OCI-LY7 (cell line): ENCODE measurements around the gene GPSM3. TPM values are rescaled to one million over a fixed set of nuclear protein-coding genes. Genes with fewer than 3 reads are reported as not detected.

ENCODE experiments used
- BruUV-seq: library from RNA; stranded (reverse); fragments of 400-500 nt; replicated peaks from 2 replicates; lab custom pipeline; 2021; lab: Mats Ljungman, UMichigan
- CTCF ChIA-PET: fragments of 300-600 bp; sonication (Branson Sonifier 250); formaldehyde crosslinking; loops from one replicate; lab custom pipeline; 2022; ENCODE audit warnings: antibody characterized with exemption; ENCODE audit not compliant: unreplicated experiment; lab: Charles Lee
- POLR2A ChIA-PET: fragments of 300-600 bp; sonication (Branson Sonifier 250); formaldehyde crosslinking; loops from one replicate; lab custom pipeline; 2022; ENCODE audit warnings: antibody characterized with exemption; lab: Charles Lee
- DNase-seq: peaks from one replicate; pipeline ENCODE4 v3.0.0-alpha.2; 2015; ENCODE audit warnings: low spot score
- H2AFZ ChIP-seq: fragments of 200-600 bp; sonication (generic), shearing (Covaris generic); 2 replicates; pipeline ENCODE4 v1.6.1; 2014; ENCODE audit warnings: mild to moderate bottlenecking, antibody characterized with exemption, low read length, moderate library complexity
- H3K27ac ChIP-seq: fragments of 200-600 bp; sonication (generic); 2 replicates; pipeline ENCODE4 v1.5.1; 2014; ENCODE audit warnings: mixed run types, low read depth, mild to moderate bottlenecking, moderate library complexity, low read length, inconsistent platforms; ENCODE audit not compliant: poor library complexity, severe bottlenecking
- H3K36me3 ChIP-seq: fragments of 200-600 bp; sonication (generic); 2 replicates; pipeline ENCODE4 v1.6.1; 2014; ENCODE audit warnings: mild to moderate bottlenecking, antibody characterized with exemption, low read length, moderate library complexity, mixed read lengths; ENCODE audit not compliant: insufficient read depth
- H3K4me1 ChIP-seq: fragments of 200-600 bp; sonication (generic); 2 replicates; pipeline ENCODE4 v1.5.1; 2014; ENCODE audit warnings: mild to moderate bottlenecking, low read length; ENCODE audit not compliant: insufficient read depth, poor library complexity, severe bottlenecking
- H3K4me2 ChIP-seq: fragments of 200-600 bp; sonication (generic); 2 replicates; pipeline ENCODE4 v1.6.1; 2014; ENCODE audit warnings: mild to moderate bottlenecking, low read length
- H3K4me3 ChIP-seq: fragments of 200-600 bp; sonication (generic); 2 replicates; pipeline ENCODE4 v1.5.1; 2014; ENCODE audit warnings: mild to moderate bottlenecking, low read depth, low read length; ENCODE audit not compliant: poor library complexity, severe bottlenecking
- H3K79me2 ChIP-seq: fragments of 200-600 bp; sonication (generic); 2 replicates; pipeline ENCODE4 v1.6.1; 2016; ENCODE audit warnings: low read depth, mild to moderate bottlenecking, low read length, moderate library complexity, mixed read lengths; ENCODE audit not compliant: insufficient read depth
- H3K9me2 ChIP-seq: fragments of 200-600 bp; sonication (generic); 2 replicates; pipeline ENCODE4 v1.6.1; 2016; ENCODE audit warnings: mild to moderate bottlenecking, low read length, mixed read lengths; ENCODE audit not compliant: insufficient read depth
- H3K9me3 ChIP-seq: fragments of 200-600 bp; sonication (generic); 2 replicates; pipeline ENCODE4 v1.6.1; 2014; ENCODE audit warnings: mild to moderate bottlenecking, mixed run types, low read length, mixed read lengths
- H4K20me1 ChIP-seq: fragments of 200-600 bp; sonication (generic); 2 replicates; pipeline ENCODE4 v1.6.1; 2014; ENCODE audit warnings: mild to moderate bottlenecking, antibody characterized with exemption, low read length, moderate library complexity, mixed read lengths; ENCODE audit not compliant: insufficient read depth
- CTCF ChIP-seq: fragments of 200-600 bp; sonication (generic); conservative IDR thresholded peaks from 2 replicates; pipeline ENCODE4 v1.5.1; 2014; ENCODE audit warnings: mild to moderate bottlenecking, antibody characterized with exemption, low read length, moderate library complexity, mixed read lengths
- EZH2phosphoT487 ChIP-seq: fragments of 200-600 bp; sonication (generic); IDR thresholded peaks from 2 replicates; pipeline ENCODE4 v1.6.1; 2018; ENCODE audit warnings: low read depth, borderline replicate concordance, mild to moderate bottlenecking, mixed run types, antibody characterized with exemption, low read length, moderate library complexity, mixed read lengths
- intact Hi-C: fragments of 100-400 bp; cut with micrococcal nuclease; formaldehyde crosslinking; loops from one replicate; pipeline ENCODE4 v1.10.0; 2022; ENCODE audit not compliant: unreplicated experiment
- total RNA-seq, 2 experiments: library from RNA; depleted of rRNA in 1 of 2; stranded (reverse); fragments of >200 nt in 1 of 2; shearing (Covaris generic) in 1 of 2; gene quantifications; 2 replicates each; pipeline ENCODE4 v1.2.3, GENCODE V29; 2014 to 2022

Gene GPSM3
- total RNA-seq, 2 experiments from 2014 or later, result 94.4 to 100 TPM

- no peaks in the 10 kb centered on the region for H4K20me1 ChIP-seq
- peaks cover 45% of the 10 kb centered on the region for H3K36me3 ChIP-seq
- H3K9me2 ChIP-seq, result no peaks in the 10 kb centered on the region
- H3K4me3 ChIP-seq, result no peak overlapping the region
- BruUV-seq, result TSS peak; percentile 78
- ChIA-PET CTCF (no interaction called here), POLR2A (no interaction called here)
- intact Hi-C loops, result no loop called here
- no peak overlapping the region for H2AFZ ChIP-seq
- H3K4me1 ChIP-seq, result peaks cover 17% of the 10 kb centered on the region
- TF ChIP-seq EZH2phosphoT487, result no peak
- peak; percentile 33; the same call in 1 of the 2 replicates for TF ChIP-seq CTCF
- H3K79me2 ChIP-seq, result no peaks in the 10 kb centered on the region
- no peaks in the 10 kb centered on the region for H3K9me3 ChIP-seq
- H3K4me2 ChIP-seq, result peak overlapping the region; percentile 18; the same call in 1 of the 2 replicates
- peak; percentile 38 for DNase-seq
- peak overlapping the region; percentile 28 for H3K27ac ChIP-seq
Measured at GRCh38 chr6:32168350-32168749, 24.1 kb downstream of the GPSM3 start.

GRCh38 chr6:32167761-32168262 is 24.6 kb downstream of the GPSM3 start:
- Histone ChIP-seq H2AFZ (no peak overlapping the region), H4K20me1 (no peaks in the 10 kb centered on the region), H3K4me2 (peak overlapping the region; percentile 18; the same call in 1 of the 2 replicates), H3K9me2 (no peaks in the 10 kb centered on the region), H3K9me3 (no peaks in the 10 kb centered on the region), H3K4me1 (peaks cover 11% of the 10 kb centered on the region), H3K27ac (peak overlapping the region; percentile 28), H3K79me2 (no peaks in the 10 kb centered on the region), H3K4me3 (no peak overlapping the region), H3K36me3 (peaks cover 51% of the 10 kb centered on the region)
- TF ChIP-seq EZH2phosphoT487, result no peak
- no peak for TF ChIP-seq CTCF
- POLR2A ChIA-PET, result no interaction called here
- DNase-seq, result no peak
- TSS peak; percentile 67 for BruUV-seq
- intact Hi-C loops, result no loop called here
- CTCF ChIA-PET, result no interaction called here

GRCh38 chr6:32167154-32167760 is 25.2 kb downstream of the GPSM3 start:
- peaks cover 56% of the 10 kb centered on the region for H3K36me3 ChIP-seq
- no peaks in the 10 kb centered on the region for H3K79me2 ChIP-seq
- ChIA-PET CTCF (no interaction called here), POLR2A (no interaction called here)
- H3K4me3 ChIP-seq, result no peak overlapping the region
- TF ChIP-seq EZH2phosphoT487, result no peak
- TF ChIP-seq CTCF, result no peak
- no peaks in the 10 kb centered on the region for H3K9me2 ChIP-seq
- no TSS peak for BruUV-seq
- H3K9me3 ChIP-seq, result no peaks in the 10 kb centered on the region
- no peak overlapping the region for H3K4me2 ChIP-seq
- H2AFZ ChIP-seq, result no peak overlapping the region
- intact Hi-C loops, result no loop called here
- H3K4me1 ChIP-seq, result peaks cover 10% of the 10 kb centered on the region
- no peak for DNase-seq
- no peaks in the 10 kb centered on the region for H4K20me1 ChIP-seq
- no peak overlapping the region for H3K27ac ChIP-seq
